Bronchial smooth muscle cell (primary cell): ENCODE data around the gene GDNF. TPM values are rescaled to one million over a fixed set of nuclear protein-coding genes. Genes with fewer than 3 reads are reported as not detected.

Experiments
- total RNA-seq: library from RNA; depleted of rRNA; stranded (reverse); fragments of >200 nt; gene quantifications from 2 replicates; pipeline ENCODE4 v1.2.1, GENCODE V29; 2014

The GDNF gene, protein sequence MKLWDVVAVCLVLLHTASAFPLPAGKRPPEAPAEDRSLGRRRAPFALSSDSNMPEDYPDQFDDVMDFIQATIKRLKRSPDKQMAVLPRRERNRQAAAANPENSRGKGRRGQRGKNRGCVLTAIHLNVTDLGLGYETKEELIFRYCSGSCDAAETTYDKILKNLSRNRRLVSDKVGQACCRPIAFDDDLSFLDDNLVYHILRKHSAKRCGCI
- total RNA-seq = 0.09 and 0.32 TPM in 2 replicates

DNA sequence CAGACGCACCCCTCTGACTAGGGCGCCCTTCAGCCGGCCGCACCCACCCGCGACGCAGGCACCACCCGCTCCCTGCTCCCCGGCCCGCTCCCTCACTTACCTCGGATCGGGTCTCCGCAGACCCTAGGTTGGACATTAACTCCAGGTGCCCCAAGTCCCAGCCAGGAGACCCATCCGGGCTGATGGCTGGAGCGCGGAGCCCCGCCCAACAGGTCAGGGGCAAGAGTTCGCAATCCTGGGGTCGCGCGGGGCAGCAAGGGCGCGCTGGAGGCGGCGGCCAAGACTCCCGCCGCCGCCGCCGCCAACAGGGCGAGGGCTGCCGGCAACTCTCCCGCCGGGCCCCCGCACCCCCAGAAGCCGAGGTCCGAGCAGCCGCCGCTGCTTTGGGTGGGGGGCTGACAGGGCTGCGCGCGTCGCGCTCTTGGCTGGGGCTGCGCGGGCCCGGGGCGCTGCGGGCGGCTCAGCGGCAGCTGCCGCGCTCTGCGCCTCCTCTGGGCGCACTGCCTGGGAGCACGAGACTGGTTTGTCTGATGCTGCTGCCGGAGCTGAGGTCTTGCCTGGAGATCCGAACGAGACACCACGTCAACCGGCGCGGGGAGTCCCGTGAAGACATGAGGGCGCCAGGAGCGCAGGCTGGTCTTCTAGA is at the start of gene GDNF:
Gene GDNF (minus strand): TSS at position 635 of the 646 bp plus-strand sequence. CDS start 5,245 bp downstream, outside the sequence.

